Motor neuron (in vitro differentiated cells): ENCODE results near the gene PSMA3. TPM values are rescaled to one million over a fixed set of nuclear protein-coding genes. Genes with fewer than 3 reads are reported as not detected.
"Not testable (repeated sequence)": the region's sequence is repeated elsewhere in the genome, so short reads cannot be mapped to it uniquely, and the experiment has no call there.

Experiments
- ATAC-seq, 8 experiments: fragments of 200-7000 bp; cut with Tn5 transposase; replicated peaks in 6 of 8; 2 replicates each; pipeline ENCODE4 v1.8.0; 2021; ENCODE audit warnings: mild to moderate bottlenecking in 8 of 8, moderate library complexity in 8 of 8
- H3K27ac ChIP-seq, 2 donors: fragments of 250-450 bp; sonication (Bioruptor Pico); 2 replicates each; pipeline ENCODE4 v1.9.0; 2021; ENCODE audit warnings: antibody characterized with exemption in 2 of 2, mild to moderate bottlenecking in 2 of 2, moderate library complexity in 1 of 2
- H3K4me1 ChIP-seq, 2 donors: fragments of 250-450 bp; sonication (Bioruptor Pico); replicated peaks in 1 of 2; 2 replicates each; pipeline ENCODE4 v1.6.1; 2021; ENCODE audit warnings: antibody characterized with exemption in 2 of 2, mild to moderate bottlenecking in 2 of 2, moderate library complexity in 1 of 2
- H3K4me3 ChIP-seq, 5 donors: fragments of 250-450 bp; sonication (Bioruptor Pico); 2 replicates each; pipeline ENCODE4 v1.9.0; 2021; ENCODE audit warnings: antibody characterized with exemption in 5 of 5, mild to moderate bottlenecking in 5 of 5, moderate library complexity in 4 of 5
- WGBS, 10 experiments: fragments of 450-650 bp; shearing (Covaris generic); methylation state at CpG; one replicate each; pipeline ENCODE4 v1.0.0; 2022; 5-methylcytosine and 5-hydroxymethylcytosine counted together
- in situ Hi-C, 9 experiments: fragments of 400-800 bp; cut with MboI; loops; one replicate each; pipeline ENCODE4 v1.15.0; 2021; ENCODE audit warnings: low sequenced_read_pairs in 9 of 9, low pct_unique_long_range_greater_than_20kb in 2 of 9; ENCODE audit not compliant: unreplicated experiment in 9 of 9
- total RNA-seq, 8 experiments: library from RNA; unstranded; fragments of 300-600 nt; gene quantifications; 2 replicates each; pipeline versions ENCODE4 v1.2.3 to v1.2.4, GENCODE V29; 2022

Gene PSMA3
- total RNA-seq, 8 experiments from 2014 or later: 97.8 to 341 (median 162) TPM

GRCh38 chr14:58239244-58240195 is 5.1 kb upstream of the PSMA3 start:
- ATAC-seq: peak; percentile 6 to 45 (median 14)
- in situ Hi-C loops: no loop called here
- H3K27ac ChIP-seq: no peak overlapping the region
- H3K4me3 ChIP-seq: peak overlapping the region; percentile 32 to 57 (median 45)
- 2 to 31% (median 14%) methylated on average over 10 to 23 of the region's 23 CpGs for WGBS, 10 experiments
- H3K4me1 ChIP-seq: peaks cover 0 to 4% of the 10 kb centered on the region in 2 donors

- in situ Hi-C loops: no loop called here
- peak overlapping the region; percentile 74 to 99 (median 82) for H3K4me3 ChIP-seq
- H3K4me1 ChIP-seq: peaks cover 3 to 18% of the 10 kb centered on the region in 2 donors
- ATAC-seq: peak; percentile 11 to 50 (median 36)
- H3K27ac ChIP-seq: peak overlapping the region; percentile 1 to 38
- 0 to 16% (median 7%) methylated on average over 7 to 16 of the region's 16 CpGs for WGBS, 10 experiments
Measured at GRCh38 chr14:58243790-58244555, 670 bp upstream of the PSMA3 start.

- H3K27ac ChIP-seq: peak overlapping the region; percentile 91
- in situ Hi-C loops: no loop called here
- peaks cover 3 to 18% of the 10 kb centered on the region in 2 donors for H3K4me1 ChIP-seq
- WGBS, 10 experiments: 0 to 20% (median 3%) methylated on average over 1 to 3 of the region's 3 CpGs; no CpG with 5 or more reads in 1 of the 10 experiments
- ATAC-seq: no peak
- peak overlapping the region; percentile 74 to 99 (median 82) for H3K4me3 ChIP-seq
Measured at GRCh38 chr14:58245562-58245961, 919 bp downstream of the PSMA3 start.

- Histone ChIP-seq H3K4me3 (no peak overlapping the region), H3K27ac (no peak overlapping the region), H3K4me1 (peaks cover 3 to 14% of the 10 kb centered on the region in 2 donors)
- ATAC-seq: no peak
- in situ Hi-C loops: no loop called here
- WGBS, 10 experiments: 93 to 100% (median 100%) methylated on average over 1 to 8 of the region's 8 CpGs; no CpG with 5 or more reads in 2 of the 10 experiments
Measured at GRCh38 chr14:58249611-58250010, 5.0 kb downstream of the PSMA3 start.

GRCh38 chr14:58258156-58258555 is 13.5 kb downstream of the PSMA3 start:
- H3K27ac ChIP-seq: no peak overlapping the region
- in situ Hi-C loops: no loop called here
- H3K4me3 ChIP-seq: no peak overlapping the region
- peak in 1 of 8 experiments; percentile 45 for ATAC-seq
- WGBS, 10 experiments: 90 to 100% (median 100%) methylated on average over 1 to 4 of the region's 4 CpGs; no CpG with 5 or more reads in 2 of the 10 experiments
- H3K4me1 ChIP-seq: no peaks in the 10 kb centered on the region

GRCh38 chr14:58262005-58262404 is 17.4 kb downstream of the PSMA3 start:
- H3K4me3 ChIP-seq, ATAC-seq, H3K27ac ChIP-seq, H3K4me1 ChIP-seq, in situ Hi-C loops: not testable (repeated sequence)
- 95 to 100% (median 100%) methylated on average over 1 to 6 of the region's 10 CpGs; no CpG with 5 or more reads in 2 of the 10 experiments for WGBS, 10 experiments

GRCh38 chr14:58265401-58265800 is 20.8 kb downstream of the PSMA3 start:
- in situ Hi-C loops: no loop called here

GRCh38 chr14:58270628-58271027 is 26.0 kb downstream of the PSMA3 start:
- 55 to 100% (median 89%) methylated on average over 1 to 2 of the region's 2 CpGs for WGBS, 10 experiments
- Histone ChIP-seq H3K4me1 (no peaks in the 10 kb centered on the region), H3K27ac (no peak overlapping the region), H3K4me3 (no peak overlapping the region)
- ATAC-seq: peak in 1 of 8 experiments; percentile 16
- in situ Hi-C loops: no loop called here

More at GRCh38 chr14:58265401-58265800, 20.8 kb downstream of the PSMA3 start:
- H3K4me1 ChIP-seq: no peaks in the 10 kb centered on the region
- H3K27ac ChIP-seq: no peak overlapping the region
- no peak for ATAC-seq
- no peak overlapping the region for H3K4me3 ChIP-seq

- peak in 3 of 8 experiments; percentile 45 to 80 (median 69) for ATAC-seq
- Histone ChIP-seq H3K4me1 (no peaks in the 10 kb centered on the region), H3K4me3 (no peak overlapping the region), H3K27ac (no peak overlapping the region)
- 63 to 100% (median 80%) methylated on average over 1 to 4 of the region's 4 CpGs; no CpG with 5 or more reads in 1 of the 10 experiments for WGBS, 10 experiments
- in situ Hi-C loops: no loop called here
Measured at GRCh38 chr14:58272588-58273372, 28.1 kb downstream of the PSMA3 start.

- no peak for ATAC-seq
- H3K27ac ChIP-seq: no peak overlapping the region
- no peak overlapping the region for H3K4me3 ChIP-seq
- in situ Hi-C loops: no loop called here
- H3K4me1 ChIP-seq: no peaks in the 10 kb centered on the region
Measured at GRCh38 chr14:58274881-58275280, 30.2 kb downstream of the PSMA3 start.

GRCh38 chr14:58275527-58276190 is 31.0 kb downstream of the PSMA3 start:
- no peak for ATAC-seq
- in situ Hi-C loops: no loop called here
- H3K4me1 ChIP-seq: no peaks in the 10 kb centered on the region
- H3K4me3 ChIP-seq: no peak overlapping the region
- 35 to 100% (median 94%) methylated on average over 1 to 2 of the region's 2 CpGs; no CpG with 5 or more reads in 1 of the 10 experiments for WGBS, 10 experiments
- H3K27ac ChIP-seq: no peak overlapping the region

- in situ Hi-C loops: no loop called here
- WGBS, 10 experiments: 67 to 100% (median 88%) methylated on average over 1 of the region's 1 CpG; no CpG with 5 or more reads in 3 of the 10 experiments
- Histone ChIP-seq H3K4me1 (peaks cover 0 to 3% of the 10 kb centered on the region in 2 donors), H3K4me3 (no peak overlapping the region), H3K27ac (no peak overlapping the region)
- no peak for ATAC-seq
Measured at GRCh38 chr14:58276208-58276607, 31.6 kb downstream of the PSMA3 start.
